DMS153 treated with DMSO at 0.1 percent for 48 hours (cell line): ENCODE results near the gene SPTBN5.

Source experiments
- DNase-seq: peaks from one replicate; lab custom pipeline; 2025; ENCODE audit not compliant: unreplicated experiment; lab: John Stamatoyannopoulos, UW

SPTBN5 gene

GRCh38 chr15:41885321-41885720 lies 8.5 kb downstream of the SPTBN5 start:
- no peak for DNase-seq

GRCh38 chr15:41884458-41884857 lies 9.4 kb downstream of the SPTBN5 start:
- no peak for DNase-seq

- DNase-seq = no peak
Observed at GRCh38 chr15:41883484-41883825, 10.4 kb downstream of the SPTBN5 start.

DNA sequence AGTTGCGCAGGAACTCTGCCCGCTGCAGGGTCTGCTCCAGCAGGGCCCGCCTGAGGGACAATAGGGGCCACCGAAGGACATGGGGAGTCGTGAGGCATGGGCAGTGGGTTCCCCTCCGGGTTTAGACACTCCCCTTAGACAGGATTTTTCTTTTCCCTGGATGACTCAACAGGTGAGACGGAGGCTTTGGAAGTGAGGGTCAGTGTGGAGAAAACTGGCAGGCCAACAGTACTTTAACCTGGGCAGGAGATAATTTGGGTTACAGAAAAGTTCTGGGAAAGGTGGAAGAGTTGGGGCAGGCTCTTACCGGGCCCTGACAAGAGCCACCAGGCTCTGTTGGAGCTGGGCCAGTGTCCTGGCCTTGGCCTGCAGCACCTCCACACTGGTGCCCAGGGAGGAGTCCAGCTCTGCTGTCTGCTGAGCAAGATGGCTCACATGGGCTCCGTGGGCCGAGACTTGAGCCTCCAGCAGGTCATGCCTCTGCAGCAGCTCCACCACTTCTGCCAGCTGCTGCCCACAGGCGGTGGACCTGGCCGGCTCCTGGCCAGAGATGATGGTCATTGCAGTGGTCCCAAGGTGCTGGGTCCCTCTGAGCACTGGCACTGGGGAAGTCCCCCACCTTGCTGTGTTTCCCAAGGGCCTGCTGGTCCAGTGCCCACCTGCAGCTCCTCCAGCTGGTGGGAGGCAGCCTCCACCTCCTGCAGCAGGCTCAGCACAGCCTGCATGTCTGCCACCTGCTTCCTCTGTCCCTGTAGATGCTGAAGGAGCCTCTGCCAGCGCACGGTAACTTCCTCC lies 11.0 kb downstream of the SPTBN5 start:
- no peak for DNase-seq

DNA sequence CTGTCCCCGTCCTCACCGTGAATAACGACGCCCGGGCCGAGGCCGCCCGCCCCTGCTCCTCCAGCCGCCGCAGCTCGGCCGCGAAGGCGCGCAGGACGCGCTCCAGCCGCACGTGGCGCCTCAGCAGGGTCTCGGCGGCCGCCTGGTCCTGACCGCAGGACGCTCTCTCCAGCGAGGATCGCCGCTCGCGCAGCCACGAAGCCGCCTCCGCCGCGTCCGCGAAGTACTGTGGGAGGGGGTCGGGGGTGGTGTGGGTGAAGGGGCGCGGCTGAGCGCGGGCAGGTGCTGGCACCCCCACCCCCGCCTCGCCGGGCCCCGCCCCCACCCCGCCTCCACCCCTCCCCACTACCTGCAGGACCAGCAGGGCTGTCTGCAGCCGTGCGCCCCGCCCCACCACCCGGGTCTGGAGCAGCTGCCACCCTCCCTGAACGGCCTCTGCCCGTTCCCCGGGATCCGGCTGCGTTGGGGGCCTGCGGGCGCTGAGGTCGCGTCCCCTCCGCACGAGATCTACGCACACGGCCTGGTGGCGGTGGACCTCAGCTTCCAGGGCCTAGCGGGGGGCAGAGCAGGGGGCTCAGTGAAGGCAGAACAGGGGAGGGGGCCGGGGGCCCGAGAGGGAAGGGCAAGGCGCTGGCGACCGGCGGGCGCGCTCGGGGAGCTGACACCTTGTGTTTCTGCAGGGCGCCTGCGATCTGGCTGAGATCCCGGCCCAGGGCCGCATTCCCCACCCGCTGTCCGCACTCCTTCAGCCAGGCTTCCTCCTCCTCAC lies 11.7 kb downstream of the SPTBN5 start:
- no peak for DNase-seq

- DNase-seq = no peak
Observed at GRCh38 chr15:41881550-41881919, 12.3 kb downstream of the SPTBN5 start.

- no peak for DNase-seq
Observed at GRCh38 chr15:41881086-41881485, 12.8 kb downstream of the SPTBN5 start.

GRCh38 chr15:41880156-41880877 lies 13.5 kb downstream of the SPTBN5 start:
- DNase-seq = no peak

DNA sequence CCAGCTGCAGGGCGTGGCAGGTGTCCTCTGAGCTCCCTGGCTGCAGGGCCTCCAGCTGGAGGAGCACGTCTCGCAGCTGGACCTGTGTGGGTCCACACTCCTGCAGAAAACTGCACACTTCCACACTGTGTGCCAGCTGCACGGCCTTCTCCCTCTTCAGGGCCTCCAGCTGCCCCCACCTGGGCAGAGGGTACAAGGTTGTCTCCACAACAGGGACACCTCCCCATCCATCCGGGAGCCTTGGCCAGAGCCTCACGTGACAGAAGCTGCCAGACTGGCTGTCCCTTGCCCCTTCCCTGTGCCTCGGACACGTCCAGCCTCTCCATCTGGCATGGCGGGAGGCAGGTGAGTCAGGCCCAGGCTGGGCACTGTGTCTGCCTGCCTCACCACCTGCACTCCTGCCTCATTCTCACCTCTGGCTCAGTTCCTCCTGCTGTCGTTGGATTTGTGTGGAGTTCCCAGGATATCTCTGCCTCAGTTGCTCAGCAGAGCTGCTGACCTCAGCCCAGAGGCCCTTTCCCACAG lies 14.5 kb downstream of the SPTBN5 start:
- no peak for DNase-seq

DNA sequence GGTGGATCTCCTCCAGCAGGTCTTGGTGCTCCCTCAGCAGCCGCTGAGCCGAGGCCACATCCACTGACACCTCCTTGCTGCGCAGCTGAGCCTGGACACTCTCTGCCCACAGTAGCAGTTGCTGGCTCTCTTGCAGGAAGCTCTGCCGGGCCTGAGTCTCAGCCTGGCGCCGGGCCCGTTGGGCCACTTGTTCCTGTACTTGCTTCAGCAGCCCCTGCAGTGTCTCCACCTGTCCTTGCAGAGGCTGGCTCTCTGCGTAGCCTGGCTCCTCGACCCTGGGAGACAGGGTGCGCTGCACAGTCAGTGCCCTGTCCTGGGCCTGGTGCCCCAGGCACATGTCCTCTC lies 15.5 kb downstream of the SPTBN5 start:
- DNase-seq = no peak

DNA sequence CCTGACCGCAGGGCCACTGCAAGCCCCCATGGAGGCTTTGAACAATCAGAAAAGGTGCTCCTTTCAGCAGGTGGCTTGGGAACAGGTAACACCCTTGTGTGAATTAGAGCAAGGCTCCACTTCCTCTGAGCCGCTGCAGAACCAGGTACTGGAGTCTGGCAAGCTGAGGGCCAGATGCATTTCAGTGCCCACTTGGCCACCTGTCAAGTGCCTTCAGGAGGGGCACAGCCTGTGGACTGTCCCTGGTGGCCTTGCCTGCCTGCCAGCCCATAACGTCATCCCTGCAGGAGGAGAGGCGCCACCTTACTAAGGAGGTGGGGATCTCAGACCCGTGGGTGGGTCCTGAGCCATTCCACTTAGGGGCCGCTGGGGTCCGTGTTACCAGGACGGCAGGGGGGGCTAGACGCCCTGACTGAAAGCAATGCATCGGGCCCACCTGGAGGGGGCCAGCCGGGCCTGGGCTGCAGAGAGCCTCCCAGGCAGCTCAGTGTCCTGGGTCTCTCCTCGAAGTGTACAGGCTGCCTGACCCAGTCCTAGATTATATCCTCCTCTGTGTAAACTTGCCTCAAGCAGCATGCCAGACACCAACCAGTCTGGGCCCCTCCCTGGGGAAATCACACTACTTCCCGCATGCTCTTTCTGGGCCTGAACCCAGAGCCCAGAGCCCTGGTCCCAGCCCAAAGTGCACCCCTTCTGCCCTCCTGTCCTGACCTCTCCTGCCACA lies 16.1 kb downstream of the SPTBN5 start:
- DNase-seq = no peak

- no peak for DNase-seq
Observed at GRCh38 chr15:41876689-41877088, 17.2 kb downstream of the SPTBN5 start.

- no peak for DNase-seq
Observed at GRCh38 chr15:41876007-41876406, 17.8 kb downstream of the SPTBN5 start.

DNA sequence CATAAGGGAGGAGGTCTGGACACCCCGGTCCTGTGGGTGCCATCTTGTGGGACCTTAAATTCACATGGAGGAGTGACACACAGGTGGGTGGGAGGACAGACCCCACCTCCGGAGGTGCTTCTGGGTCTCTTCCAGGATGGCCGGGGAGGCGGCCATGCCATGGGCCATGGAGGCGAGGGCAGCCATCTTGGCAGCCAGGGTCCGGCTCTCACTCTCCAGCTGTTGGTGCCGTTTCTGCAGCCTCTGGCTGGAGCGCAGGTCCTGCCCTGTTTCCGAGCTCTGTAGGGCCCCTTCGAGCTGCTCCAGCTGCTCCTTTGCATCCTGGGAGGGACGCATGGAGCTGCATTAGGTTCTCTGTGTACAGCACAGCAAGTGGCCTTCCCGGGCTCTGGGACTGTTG lies 19.1 kb downstream of the SPTBN5 start:
- DNase-seq = no peak

DNA sequence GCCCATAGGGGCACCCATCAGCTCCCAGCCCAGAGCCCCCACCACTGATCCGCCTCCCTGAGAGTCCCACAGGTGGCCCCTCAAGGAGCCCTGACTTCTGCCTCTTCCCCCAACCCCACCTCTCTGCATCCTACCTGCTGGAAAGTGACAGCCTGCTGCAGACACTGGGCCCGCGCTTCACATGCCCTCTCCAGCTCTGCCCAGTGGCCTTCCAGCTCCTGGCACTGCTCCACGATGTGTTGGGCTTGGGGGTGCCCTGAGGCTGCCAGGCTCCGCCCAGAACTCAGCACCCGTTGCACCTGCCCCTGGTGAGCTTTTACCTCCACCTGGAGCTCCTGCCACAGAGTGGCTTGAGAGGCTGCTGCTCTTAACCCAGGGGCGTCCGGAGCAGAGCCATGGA lies 20.1 kb downstream of the SPTBN5 start:
- DNase-seq = no peak

GRCh38 chr15:41872166-41872747 lies 21.6 kb downstream of the SPTBN5 start:
- DNase-seq = no peak

DNA sequence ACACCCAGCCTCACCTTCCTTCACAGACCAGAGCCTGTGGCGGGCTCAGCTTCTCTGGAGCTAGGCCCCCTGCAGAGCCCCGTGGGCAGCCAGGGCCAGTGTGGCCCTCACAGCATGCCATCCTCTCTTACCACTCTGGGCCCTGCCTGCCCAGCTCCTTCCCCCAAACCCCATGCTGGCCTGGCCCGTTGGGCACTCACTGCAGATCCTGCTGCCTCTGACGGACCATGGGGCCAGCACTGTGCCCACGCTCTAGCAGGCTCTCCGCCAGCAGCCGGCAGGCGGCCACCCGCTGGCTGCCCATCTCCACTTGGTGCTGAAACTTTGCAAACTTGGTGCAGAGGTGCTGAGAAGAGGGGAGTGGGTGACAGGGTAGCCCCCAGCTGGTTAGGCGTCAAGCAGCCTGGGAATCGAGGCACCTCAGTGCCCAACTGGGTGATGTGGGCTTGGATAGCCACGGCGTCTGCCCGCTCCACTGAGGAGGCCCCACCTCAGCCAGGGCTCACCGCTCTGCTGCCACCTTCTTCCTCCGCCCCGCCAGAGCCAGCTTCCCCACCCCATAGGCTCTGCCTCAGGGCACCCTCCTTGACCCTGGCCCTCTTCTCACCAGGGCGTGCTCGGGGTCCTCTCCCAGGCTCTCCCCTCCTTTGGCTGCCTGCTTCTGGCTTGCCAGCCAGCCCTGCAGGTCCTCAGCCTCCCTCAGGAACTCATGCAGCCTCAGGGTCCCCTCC lies 22.5 kb downstream of the SPTBN5 start:
- DNase-seq = no peak

GRCh38 chr15:41870689-41871081 lies 23.2 kb downstream of the SPTBN5 start:
- no peak for DNase-seq

DNA sequence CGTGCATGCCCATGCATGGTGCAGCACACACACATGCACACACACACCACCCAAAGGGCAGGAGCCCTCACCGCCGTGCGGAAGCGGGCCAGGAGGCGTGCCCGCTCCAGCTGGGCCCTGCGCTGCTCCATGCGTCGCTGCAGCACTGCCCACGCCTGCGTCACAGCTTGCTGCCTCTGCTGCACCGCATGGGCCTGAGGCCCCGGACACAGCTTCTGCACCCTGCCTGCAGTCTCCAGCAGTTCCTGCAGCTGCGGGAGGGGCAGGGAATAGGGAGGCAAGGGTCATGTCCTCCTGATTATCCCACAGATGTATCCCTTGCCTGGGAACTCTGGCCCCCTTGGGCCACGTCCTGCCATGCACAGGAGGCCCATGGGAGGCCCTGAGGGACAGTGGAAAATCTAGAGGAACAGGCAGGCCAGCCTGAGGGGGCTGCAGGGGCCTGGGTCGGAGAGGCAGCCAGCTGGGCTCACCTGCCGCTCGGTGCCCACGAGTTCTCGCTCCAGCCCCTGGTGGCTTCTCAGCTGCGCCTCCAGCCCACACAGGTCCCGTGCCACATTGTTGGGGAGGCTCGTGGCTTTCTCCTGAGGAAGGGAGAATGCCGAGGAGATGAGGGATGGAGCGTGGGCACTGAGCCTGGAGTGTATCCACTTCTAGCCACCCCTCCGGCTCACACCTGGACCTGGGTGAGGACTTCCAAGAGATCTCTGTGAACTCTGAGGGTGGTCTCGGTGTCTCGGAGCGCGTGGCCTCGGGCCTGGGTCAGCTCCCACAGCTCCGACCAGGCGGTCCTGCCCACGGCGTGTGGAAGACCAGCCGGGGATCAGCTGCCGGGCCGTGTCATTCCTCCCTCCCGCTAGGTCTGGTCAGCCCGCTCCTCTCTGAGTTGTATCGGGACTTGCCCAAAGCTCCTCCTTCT lies 23.8 kb downstream of the SPTBN5 start:
- DNase-seq = no peak
